GM10248 (cell line): ENCODE measurements around the gene TSNAX.

Source experiments
- CTCF ChIA-PET: fragments of 300-600 bp; sonication (Branson Sonifier 250); formaldehyde crosslinking; extraction: SDS; loops from one replicate; lab custom pipeline; 2021; ENCODE audit warnings: antibody characterized with exemption; lab: Yijun Ruan, JAX
- POLR2A ChIA-PET: fragments of 350-650 bp; sonication (Branson Sonifier 250); formaldehyde crosslinking; extraction: SDS; loops from one replicate; lab custom pipeline; 2020; ENCODE audit warnings: antibody characterized with exemption; lab: Yijun Ruan, JAX
- DNase-seq: peaks from one replicate; pipeline ENCODE4 v3.0.0; 2012; ENCODE audit errors: extremely low spot score
- TF ChIP-seq, protein P1 (sequence below): IDR thresholded peaks from 2 replicates; pipeline ENCODE4 v1.5.1; 2012; ENCODE audit warnings: mild to moderate bottlenecking, low read depth; ENCODE audit errors: extremely low read depth, missing control alignments, control extremely low read depth

The TSNAX gene

DNA sequence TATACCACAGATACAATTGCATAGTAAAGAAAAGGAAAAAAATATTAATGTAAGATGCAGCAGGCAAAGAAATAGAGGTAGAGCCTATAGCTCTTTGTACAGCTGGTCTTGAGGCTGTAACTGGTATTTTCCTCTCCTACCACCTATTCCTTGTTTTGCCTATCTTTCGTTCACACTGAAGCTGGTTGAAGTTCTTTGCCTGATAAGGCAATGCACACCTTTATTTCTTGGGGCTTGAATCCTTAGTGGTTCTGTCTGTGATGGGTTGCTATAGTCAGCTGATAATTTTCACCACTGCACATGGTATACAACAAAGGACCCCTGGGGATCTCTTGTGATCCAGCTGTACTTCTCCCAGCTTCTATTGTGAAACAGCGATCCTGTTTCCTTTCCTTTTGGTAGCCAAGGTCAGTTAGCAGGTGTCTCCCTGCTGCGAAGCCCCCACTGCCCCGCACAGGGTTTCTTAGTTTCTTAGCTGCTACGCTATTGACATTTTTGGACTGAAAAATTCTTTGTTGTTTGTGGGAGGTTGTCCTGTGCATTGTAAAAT, 9.9 kb upstream of the TSNAX start:
- TF ChIP-seq, protein P1, sequence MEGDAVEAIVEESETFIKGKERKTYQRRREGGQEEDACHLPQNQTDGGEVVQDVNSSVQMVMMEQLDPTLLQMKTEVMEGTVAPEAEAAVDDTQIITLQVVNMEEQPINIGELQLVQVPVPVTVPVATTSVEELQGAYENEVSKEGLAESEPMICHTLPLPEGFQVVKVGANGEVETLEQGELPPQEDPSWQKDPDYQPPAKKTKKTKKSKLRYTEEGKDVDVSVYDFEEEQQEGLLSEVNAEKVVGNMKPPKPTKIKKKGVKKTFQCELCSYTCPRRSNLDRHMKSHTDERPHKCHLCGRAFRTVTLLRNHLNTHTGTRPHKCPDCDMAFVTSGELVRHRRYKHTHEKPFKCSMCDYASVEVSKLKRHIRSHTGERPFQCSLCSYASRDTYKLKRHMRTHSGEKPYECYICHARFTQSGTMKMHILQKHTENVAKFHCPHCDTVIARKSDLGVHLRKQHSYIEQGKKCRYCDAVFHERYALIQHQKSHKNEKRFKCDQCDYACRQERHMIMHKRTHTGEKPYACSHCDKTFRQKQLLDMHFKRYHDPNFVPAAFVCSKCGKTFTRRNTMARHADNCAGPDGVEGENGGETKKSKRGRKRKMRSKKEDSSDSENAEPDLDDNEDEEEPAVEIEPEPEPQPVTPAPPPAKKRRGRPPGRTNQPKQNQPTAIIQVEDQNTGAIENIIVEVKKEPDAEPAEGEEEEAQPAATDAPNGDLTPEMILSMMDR: no peak
- POLR2A ChIA-PET: interaction anchor here (0.6 kb wide), 1 partner anchor 115 kb away, joined by 16 read pairs; no protein-coding TSS in a partner anchor
- CTCF ChIA-PET: interaction anchor here (0.8 to 1.6 kb wide), 3 partner anchors 8 to 90 kb away, joined by 3 to 4 read pairs (median 3); no protein-coding TSS in a partner anchor
- DNase-seq: no peak

DNA sequence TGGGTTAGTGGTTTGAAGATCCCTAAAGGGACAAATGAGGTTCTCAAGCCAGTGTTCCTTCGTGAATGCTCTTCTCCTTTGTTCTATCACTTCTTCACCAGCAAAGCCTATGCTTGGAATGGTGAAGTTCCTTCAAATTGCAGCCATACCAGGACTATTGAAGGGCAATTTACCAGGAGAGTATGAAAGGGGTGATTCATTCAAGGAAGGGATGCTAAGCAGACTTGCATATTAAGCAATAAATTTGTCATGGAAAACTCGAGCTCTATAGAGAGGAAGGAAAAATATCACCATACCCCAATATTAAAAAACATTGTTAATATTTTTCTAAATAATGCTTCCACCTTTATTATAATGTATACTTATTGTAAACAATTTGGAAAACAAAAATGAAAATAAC, 9.3 kb upstream of the TSNAX start:
- no peak for DNase-seq
- TF ChIP-seq, protein P1: no peak
- CTCF ChIA-PET: interaction anchor here (0.8 to 1.2 kb wide), 2 partner anchors 89 to 90 kb away, joined by 3 read pairs; no protein-coding TSS in a partner anchor
- POLR2A ChIA-PET: no interaction called here

DNA sequence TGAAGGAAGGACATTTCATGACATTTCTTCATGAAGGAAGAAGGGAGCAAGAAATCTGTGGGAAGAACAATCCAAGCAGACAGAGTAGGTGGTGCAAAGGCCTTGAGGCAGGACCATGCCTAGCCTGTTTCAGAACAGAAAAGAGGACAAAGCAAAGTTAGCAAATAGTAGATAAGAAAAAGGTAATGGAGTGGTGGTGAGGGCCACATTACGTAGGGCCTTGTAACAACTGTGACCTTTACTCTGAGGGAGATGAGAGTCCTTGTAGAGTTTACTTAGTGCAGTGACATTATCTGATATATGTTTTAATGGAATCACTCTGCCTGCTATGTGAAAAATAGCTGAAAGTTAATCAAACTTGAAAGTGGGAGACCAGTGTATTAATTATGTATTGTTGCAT, 6.4 kb upstream of the TSNAX start:
- TF ChIP-seq, protein P1: no peak
- CTCF ChIA-PET: interaction anchor here (1.3 kb wide), 1 partner anchor 12 kb away, joined by 3 read pairs; no protein-coding TSS in a partner anchor

DNA sequence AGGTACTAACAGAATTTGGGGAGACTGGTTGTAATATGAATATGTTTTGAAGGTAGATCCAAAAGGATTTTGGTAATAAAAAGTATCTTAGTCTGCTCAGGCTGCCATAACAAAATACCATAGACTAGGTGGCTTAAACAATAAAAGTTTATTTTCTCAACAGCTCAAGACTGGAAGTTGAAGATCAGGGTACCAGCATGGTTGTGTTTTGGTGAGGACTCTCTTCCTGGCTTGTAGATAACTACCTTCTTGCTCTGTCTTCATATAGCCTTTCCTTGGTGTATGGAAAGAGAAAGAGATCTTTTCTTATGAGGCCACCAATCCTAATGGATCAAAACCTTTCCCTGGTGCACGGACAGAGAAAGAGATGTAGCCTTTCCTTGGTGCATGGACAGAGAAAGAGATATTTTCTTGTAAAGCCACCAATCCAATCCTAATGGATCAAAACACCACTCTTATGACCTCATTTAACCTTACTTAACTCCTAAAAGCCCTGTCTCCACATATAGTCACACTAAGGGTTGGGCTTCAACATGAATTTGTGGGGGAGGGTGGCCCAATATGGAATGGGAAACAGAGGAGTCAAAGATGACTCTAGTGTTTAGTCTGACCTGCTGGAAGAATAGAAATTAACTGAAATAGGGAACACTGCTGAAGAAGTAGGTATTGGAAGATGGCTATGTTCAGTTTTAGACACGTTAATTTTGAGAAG, 5.4 kb upstream of the TSNAX start:
- no peak for DNase-seq
- ChIA-PET POLR2A (no interaction called here), CTCF (interaction anchor here (1.3 kb wide), 1 partner anchor 13 kb away, joined by 3 read pairs; no protein-coding TSS in a partner anchor)
- TF ChIP-seq, protein P1: no peak

More for the DNA sequence above, 6.4 kb upstream of the TSNAX start:
- DNase-seq: no peak
- POLR2A ChIA-PET: no interaction called here

DNA sequence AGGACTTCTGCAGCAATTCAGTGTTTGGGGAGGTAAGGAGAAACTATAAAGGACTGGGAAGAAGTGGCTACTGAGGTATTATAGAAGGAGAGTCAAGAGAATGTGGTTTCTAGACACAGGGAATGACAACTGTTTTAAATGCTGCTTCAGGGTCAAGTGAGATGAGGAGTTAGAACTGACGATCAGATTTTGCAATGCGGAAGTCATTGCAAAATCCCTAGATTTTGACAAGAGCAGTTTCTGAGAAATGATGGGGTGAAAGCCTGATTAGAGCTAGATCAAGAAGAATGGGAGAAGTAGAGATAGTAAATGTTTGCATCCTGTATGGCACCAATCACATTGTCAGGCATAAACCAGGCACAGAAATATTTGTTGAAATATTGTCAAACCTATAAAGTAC, 4.7 kb upstream of the TSNAX start:
- POLR2A ChIA-PET: no interaction called here
- CTCF ChIA-PET: no interaction called here
- no peak for DNase-seq
- TF ChIP-seq, protein P1: no peak

DNA sequence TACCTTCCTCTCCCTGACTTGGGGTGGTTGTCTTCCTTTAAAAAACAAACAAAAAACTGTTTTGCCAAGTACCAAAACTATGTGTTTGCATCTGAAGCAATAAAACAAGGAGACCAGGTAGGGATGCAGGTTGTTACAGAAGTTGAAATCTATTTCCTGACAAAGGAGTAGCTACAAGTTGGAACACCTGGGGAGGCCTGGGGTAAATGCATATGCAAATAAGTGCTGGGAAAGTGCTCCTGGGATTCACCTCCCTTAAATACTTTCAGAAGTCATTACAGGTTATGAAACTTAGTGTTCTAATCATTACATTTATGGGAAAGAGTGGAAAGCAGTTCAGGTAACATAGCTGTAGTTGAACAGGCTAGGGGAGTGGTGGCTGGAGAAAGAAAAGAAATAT, 1.9 kb upstream of the TSNAX start:
- TF ChIP-seq, protein P1: no peak
- ChIA-PET CTCF (interaction anchor here (1.4 to 1.5 kb wide), 2 partner anchors 9 to 96 kb away, joined by 3 to 4 read pairs; no protein-coding TSS in a partner anchor), POLR2A (no interaction called here)
- no peak for DNase-seq
